Stomach smooth muscle (tissue), 2 donors: Measurements from ENCODE around the gene RXFP1.

Experiments used
- H3K27ac ChIP-seq: one replicate; pipeline ENCODE4 v1.7.0; 2013; ENCODE audit warnings: mild to moderate bottlenecking, low read length, inconsistent platforms
- H3K27me3 ChIP-seq, 2 donors: one replicate each; pipeline ENCODE4 v1.7.0; 2013; ENCODE audit warnings: low read length in 2 of 2; ENCODE audit not compliant: insufficient read depth in 2 of 2, control insufficient read depth in 1 of 2
- H3K36me3 ChIP-seq, 2 donors: one replicate each; pipeline ENCODE4 v1.7.0; 2013; ENCODE audit warnings: low read length in 2 of 2; ENCODE audit not compliant: control insufficient read depth in 2 of 2, insufficient read depth in 2 of 2
- H3K4me1 ChIP-seq: one replicate; pipeline ENCODE4 v1.7.0; 2013; ENCODE audit warnings: low read length; ENCODE audit not compliant: control insufficient read depth, insufficient read depth
- H3K4me3 ChIP-seq, 2 donors: one replicate each; pipeline ENCODE4 v1.7.0; 2013; ENCODE audit warnings: low read length in 2 of 2
- H3K9ac ChIP-seq, 2 donors: one replicate each; pipeline ENCODE4 v1.7.0; 2013; ENCODE audit warnings: low read length in 2 of 2, mild to moderate bottlenecking in 1 of 2
- H3K9me3 ChIP-seq, 2 donors: one replicate each; pipeline ENCODE4 v1.7.0; 2013; ENCODE audit warnings: low read length in 2 of 2; ENCODE audit not compliant: control insufficient read depth in 2 of 2
- donor health status: healthy.
- donor health status: Pancreatic carcinoma.

The RXFP1 gene

DNA sequence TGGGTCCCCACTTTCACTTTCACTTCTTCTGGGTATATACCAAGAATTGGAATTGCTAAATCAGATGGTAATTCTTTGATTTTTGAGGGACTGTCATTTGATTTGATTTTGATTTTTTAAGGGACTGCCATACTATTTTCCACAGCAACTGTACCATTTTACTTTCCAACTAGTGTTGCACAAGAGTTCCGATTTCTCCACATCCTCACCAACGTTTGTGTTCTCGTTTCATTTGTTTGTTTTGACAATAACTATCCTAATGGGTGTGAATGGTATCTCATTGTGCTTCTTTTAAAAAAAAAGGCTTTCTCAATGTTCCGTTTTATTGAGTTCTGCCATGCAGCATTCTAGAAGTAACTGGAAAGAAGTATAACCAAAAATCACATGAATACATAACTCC lies 87.4 kb downstream of the RXFP1 start:
- H3K27me3 ChIP-seq, result no peaks in the 10 kb centered on the region
- H3K4me1 ChIP-seq, result no peaks in the 10 kb centered on the region
- no peak overlapping the region for H3K4me3 ChIP-seq
- H3K9me3 ChIP-seq, result peaks cover 0 to 4% of the 10 kb centered on the region in 2 donors
- no peak overlapping the region for H3K27ac ChIP-seq
- no peaks in the 10 kb centered on the region for H3K36me3 ChIP-seq
- H3K9ac ChIP-seq, result no peak overlapping the region

DNA sequence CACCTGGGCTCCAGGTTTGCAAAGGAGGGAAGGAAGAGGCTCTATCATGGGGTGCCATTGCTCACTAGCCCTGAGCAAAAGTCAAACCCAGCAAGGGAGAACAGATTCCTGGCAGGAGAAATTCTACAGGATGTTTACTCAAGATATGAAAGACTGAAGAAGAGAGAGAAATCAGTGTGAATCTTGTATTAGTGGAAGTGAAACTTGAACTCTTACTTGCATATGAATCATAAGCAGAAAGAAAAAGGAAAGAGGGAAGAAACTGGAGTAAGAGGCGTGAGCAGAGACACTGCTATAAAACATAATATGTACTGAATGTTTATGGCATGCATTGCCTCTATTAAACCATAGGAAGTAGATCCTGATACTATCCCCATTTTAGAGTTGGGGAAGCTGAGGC lies 89.1 kb downstream of the RXFP1 start:
- H3K4me3 ChIP-seq, result no peak overlapping the region
- no peaks in the 10 kb centered on the region for H3K27me3 ChIP-seq
- no peaks in the 10 kb centered on the region for H3K4me1 ChIP-seq
- no peak overlapping the region for H3K9ac ChIP-seq
- H3K36me3 ChIP-seq, result no peaks in the 10 kb centered on the region
- no peak overlapping the region for H3K27ac ChIP-seq
- peaks cover 0 to 5% of the 10 kb centered on the region in 2 donors for H3K9me3 ChIP-seq

DNA sequence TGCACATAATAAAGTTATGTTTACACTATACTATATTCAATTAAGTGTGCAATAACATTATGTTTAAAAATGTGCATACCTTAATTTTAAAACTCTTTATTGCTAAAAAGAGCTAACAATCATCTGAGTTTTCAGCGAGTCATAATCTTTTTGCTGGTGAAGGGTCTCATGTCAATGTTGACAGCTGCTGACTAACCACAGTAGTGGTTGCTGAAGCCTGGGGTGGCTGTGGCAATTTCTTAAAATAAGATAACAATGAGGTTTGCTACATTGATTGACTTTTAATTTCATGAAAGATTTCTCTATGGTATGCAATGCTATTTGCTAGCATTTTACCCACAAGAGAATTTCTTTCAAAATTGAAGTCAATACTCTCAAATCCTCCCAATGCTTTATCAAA lies 91.4 kb downstream of the RXFP1 start:
- peaks cover 0 to 5% of the 10 kb centered on the region in 2 donors for H3K9me3 ChIP-seq
- no peak overlapping the region for H3K27ac ChIP-seq
- no peak overlapping the region for H3K4me3 ChIP-seq
- no peaks in the 10 kb centered on the region for H3K4me1 ChIP-seq
- H3K36me3 ChIP-seq, result no peaks in the 10 kb centered on the region
- H3K9ac ChIP-seq, result no peak overlapping the region
- H3K27me3 ChIP-seq, result no peaks in the 10 kb centered on the region

- Histone ChIP-seq H3K9ac (no peak overlapping the region), H3K9me3 (peaks cover 0 to 5% of the 10 kb centered on the region in 2 donors), H3K4me3 (no peak overlapping the region)
These were observed 96.3 kb downstream of the RXFP1 start for GRCh38 chr4:158617956-158618355.

DNA sequence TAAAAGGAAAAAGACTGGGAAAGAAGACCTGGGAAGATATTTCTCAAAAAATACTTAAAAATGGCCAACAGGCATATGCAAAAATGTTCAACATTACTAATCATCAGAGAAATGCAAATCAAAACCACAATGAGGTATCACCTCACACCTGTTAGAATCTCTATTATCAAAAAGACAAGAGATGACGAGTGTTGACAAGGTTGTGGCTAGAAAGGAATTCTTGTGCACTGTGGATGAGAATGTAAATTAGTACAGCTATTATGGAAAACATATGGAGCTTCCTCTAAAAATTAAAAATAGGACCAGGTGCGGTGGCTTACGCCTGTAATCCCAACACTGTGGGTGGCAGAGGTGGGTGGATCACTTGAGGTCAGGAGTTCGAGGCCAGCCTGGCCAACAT lies 100.0 kb downstream of the RXFP1 start:
- H3K4me3 ChIP-seq, result no peak overlapping the region
- H3K4me1 ChIP-seq, result no peaks in the 10 kb centered on the region
- no peak overlapping the region for H3K9ac ChIP-seq
- no peak overlapping the region for H3K27ac ChIP-seq
- no peaks in the 10 kb centered on the region for H3K36me3 ChIP-seq
- no peaks in the 10 kb centered on the region for H3K9me3 ChIP-seq
- no peaks in the 10 kb centered on the region for H3K27me3 ChIP-seq

More at GRCh38 chr4:158617956-158618355, 96.3 kb downstream of the RXFP1 start:
- Histone ChIP-seq H3K27ac (no peak overlapping the region), H3K27me3 (no peaks in the 10 kb centered on the region), H3K36me3 (no peaks in the 10 kb centered on the region), H3K4me1 (no peaks in the 10 kb centered on the region)

GRCh38 chr4:158622251-158622650 lies 100.6 kb downstream of the RXFP1 start:
- no peaks in the 10 kb centered on the region for H3K4me1 ChIP-seq
- H3K27ac ChIP-seq, result no peak overlapping the region
- no peaks in the 10 kb centered on the region for H3K36me3 ChIP-seq
- no peaks in the 10 kb centered on the region for H3K27me3 ChIP-seq
- no peak overlapping the region for H3K4me3 ChIP-seq
- H3K9me3 ChIP-seq, result no peaks in the 10 kb centered on the region
- H3K9ac ChIP-seq, result no peak overlapping the region

- no peak overlapping the region for H3K4me3 ChIP-seq
- H3K9me3 ChIP-seq, result no peaks in the 10 kb centered on the region
- H3K36me3 ChIP-seq, result no peaks in the 10 kb centered on the region
- no peak overlapping the region for H3K27ac ChIP-seq
- H3K27me3 ChIP-seq, result no peaks in the 10 kb centered on the region
- H3K4me1 ChIP-seq, result no peaks in the 10 kb centered on the region
- H3K9ac ChIP-seq, result no peak overlapping the region
These were observed 103.3 kb downstream of the RXFP1 start for GRCh38 chr4:158624889-158625478.

GRCh38 chr4:158625544-158625943 lies 103.9 kb downstream of the RXFP1 start:
- Histone ChIP-seq H3K4me3 (no peak overlapping the region), H3K27ac (no peak overlapping the region), H3K36me3 (no peaks in the 10 kb centered on the region), H3K9ac (no peak overlapping the region), H3K4me1 (no peaks in the 10 kb centered on the region), H3K9me3 (no peaks in the 10 kb centered on the region), H3K27me3 (no peaks in the 10 kb centered on the region)

- Histone ChIP-seq H3K36me3 (no peaks in the 10 kb centered on the region), H3K4me1 (no peaks in the 10 kb centered on the region), H3K9ac (no peak overlapping the region), H3K27me3 (no peaks in the 10 kb centered on the region), H3K4me3 (no peak overlapping the region), H3K27ac (no peak overlapping the region), H3K9me3 (no peaks in the 10 kb centered on the region)
These were observed 109.2 kb downstream of the RXFP1 start for GRCh38 chr4:158630893-158631292.

GRCh38 chr4:158636619-158637018 lies 114.9 kb downstream of the RXFP1 start:
- H3K36me3 ChIP-seq, result no peaks in the 10 kb centered on the region
- H3K9me3 ChIP-seq, result no peaks in the 10 kb centered on the region
- H3K9ac ChIP-seq, result no peak overlapping the region
- no peaks in the 10 kb centered on the region for H3K4me1 ChIP-seq
- H3K4me3 ChIP-seq, result no peak overlapping the region
- no peaks in the 10 kb centered on the region for H3K27me3 ChIP-seq
- H3K27ac ChIP-seq, result no peak overlapping the region

DNA sequence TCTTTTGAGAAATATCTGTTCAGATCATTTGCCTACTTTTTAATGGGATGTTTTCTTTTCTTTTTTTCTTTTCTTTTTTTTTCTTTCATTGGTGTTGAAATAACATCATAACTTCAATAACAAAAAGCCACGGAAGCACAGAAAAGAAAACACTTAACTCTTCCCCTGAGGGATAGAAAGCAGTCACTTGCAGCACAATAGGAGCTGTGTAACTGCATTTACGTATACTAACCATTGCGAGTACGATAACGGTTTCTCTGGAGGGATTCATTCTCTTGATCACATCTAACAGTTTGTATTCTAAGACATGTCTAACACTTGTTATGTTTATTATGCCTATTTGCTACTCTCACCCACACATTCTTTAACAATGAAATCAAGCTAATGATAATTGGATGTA lies 122.7 kb downstream of the RXFP1 start:
- Histone ChIP-seq H3K9me3 (no peaks in the 10 kb centered on the region), H3K27me3 (no peaks in the 10 kb centered on the region), H3K4me3 (no peak overlapping the region), H3K27ac (no peak overlapping the region), H3K36me3 (no peaks in the 10 kb centered on the region), H3K4me1 (no peaks in the 10 kb centered on the region), H3K9ac (no peak overlapping the region)
